ENCODE data around the gene MOV10L1. TPM values are rescaled to one million over a fixed set of nuclear protein-coding genes. Genes with fewer than 3 reads are reported as not detected.

The MOV10L1 gene
- polyA plus RNA-seq, 3 donors, result 0.18 to 0.35 TPM; not detected in 1

DNA sequence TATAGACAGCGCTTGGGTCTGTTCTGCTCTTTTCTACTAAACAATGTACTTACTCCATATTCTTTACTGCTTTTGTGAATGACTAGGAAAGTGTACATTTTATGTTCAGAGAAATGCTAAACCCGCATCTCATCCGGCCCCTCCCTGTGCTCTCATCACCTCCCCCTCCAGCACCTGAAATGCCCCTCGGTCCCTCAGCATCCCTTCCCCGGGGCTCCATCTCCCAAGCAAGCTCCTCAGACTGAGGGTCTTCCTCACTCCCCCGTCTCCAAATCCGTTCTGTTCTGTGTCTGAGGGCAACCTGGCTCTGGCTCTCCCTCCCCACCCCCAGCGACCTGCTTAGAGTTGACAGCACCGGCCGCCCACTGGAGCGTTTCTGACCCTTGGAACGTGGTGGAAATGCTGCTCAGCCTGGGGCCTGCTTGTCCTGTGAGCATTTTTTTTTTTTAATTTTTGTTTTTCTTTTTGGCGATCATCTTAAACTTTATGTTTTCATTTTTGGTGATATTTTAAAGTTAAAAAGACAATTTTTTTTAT lies 112.4 kb downstream of the MOV10L1 start:
- H3K27ac ChIP-seq (ENCODE audit: low read depth in 1 of 2, low read length in 2 of 2), result peak overlapping the region in 1 of 2 donors; percentile 48
- peaks cover 54% of the 10 kb centered on the region for H3K79me2 ChIP-seq (ENCODE audit: insufficient read depth, low read length)
- peaks cover 57 to 72% of the 10 kb centered on the region in 2 donors for H3K4me1 ChIP-seq (ENCODE audit: control insufficient read depth in 1 of 2, insufficient read depth in 2 of 2, low read length in 2 of 2)
- Mint-ChIP-seq H3K4me3 (peak overlapping the region; percentile 89 to 91), H3K27me3 (ENCODE audit: low read depth in 3 of 3) (peaks cover 0 to 2% (median 2%) of the 10 kb centered on the region in 3 donors), H3K9me3 (peaks cover 0 to 3% (median 0%) of the 10 kb centered on the region in 7 donors), H3K4me1 (peaks cover 53% of the 10 kb centered on the region), H3K36me3 (peaks cover 45 to 47% of the 10 kb centered on the region in 2 donors), H3K27ac (peak overlapping the region in 5 of 7 donors; percentile 36 to 58 (median 46))
- TF ChIP-seq, protein P1, sequence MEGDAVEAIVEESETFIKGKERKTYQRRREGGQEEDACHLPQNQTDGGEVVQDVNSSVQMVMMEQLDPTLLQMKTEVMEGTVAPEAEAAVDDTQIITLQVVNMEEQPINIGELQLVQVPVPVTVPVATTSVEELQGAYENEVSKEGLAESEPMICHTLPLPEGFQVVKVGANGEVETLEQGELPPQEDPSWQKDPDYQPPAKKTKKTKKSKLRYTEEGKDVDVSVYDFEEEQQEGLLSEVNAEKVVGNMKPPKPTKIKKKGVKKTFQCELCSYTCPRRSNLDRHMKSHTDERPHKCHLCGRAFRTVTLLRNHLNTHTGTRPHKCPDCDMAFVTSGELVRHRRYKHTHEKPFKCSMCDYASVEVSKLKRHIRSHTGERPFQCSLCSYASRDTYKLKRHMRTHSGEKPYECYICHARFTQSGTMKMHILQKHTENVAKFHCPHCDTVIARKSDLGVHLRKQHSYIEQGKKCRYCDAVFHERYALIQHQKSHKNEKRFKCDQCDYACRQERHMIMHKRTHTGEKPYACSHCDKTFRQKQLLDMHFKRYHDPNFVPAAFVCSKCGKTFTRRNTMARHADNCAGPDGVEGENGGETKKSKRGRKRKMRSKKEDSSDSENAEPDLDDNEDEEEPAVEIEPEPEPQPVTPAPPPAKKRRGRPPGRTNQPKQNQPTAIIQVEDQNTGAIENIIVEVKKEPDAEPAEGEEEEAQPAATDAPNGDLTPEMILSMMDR (IDR thresholded peaks at IDR 0.05), result no peak
- 86% methylated on average over 9 of the region's 13 CpGs for WGBS (ENCODE audit: insufficient coverage)
- peaks cover 56% of the 10 kb centered on the region for H4K20me1 ChIP-seq (ENCODE audit: insufficient read depth, low read length)
- intact Hi-C loops (cut with micrococcal nuclease), result loop anchor here in 1 of 2 donors (10.0 kb wide), 1 partner anchor 277 kb away; no protein-coding TSS in a partner anchor
- DNase-seq, result no peak
- H3K9ac ChIP-seq (ENCODE audit: insufficient read depth, low read length, poor library complexity, severe bottlenecking), result peak overlapping the region; percentile 88
- H2AFZ ChIP-seq (ENCODE audit: insufficient read depth, low read depth, low read length, poor library complexity, severe bottlenecking), result no peak overlapping the region
- H3K27me3 ChIP-seq (ENCODE audit: control insufficient read depth in 2 of 2, insufficient read depth in 2 of 2, low read length in 2 of 2), result no peaks in the 10 kb centered on the region
- no peaks in the 10 kb centered on the region for H3K9me3 ChIP-seq (replicated peaks in 1 of 2; ENCODE audit: control insufficient read depth in 1 of 2, insufficient read depth in 1 of 2, low read length in 2 of 2)
- H3K4me3 ChIP-seq (replicated peaks in 1 of 3; ENCODE audit: low read depth in 2 of 3, low read length in 3 of 3), result peak overlapping the region; percentile 53 to 82 (median 72)
- peak overlapping the region; percentile 89 for H3K4me2 ChIP-seq (replicated peaks; ENCODE audit: extremely low read depth, low read length, poor library complexity, severe bottlenecking)
- H3K36me3 ChIP-seq (replicated peaks in 1 of 2; ENCODE audit: control insufficient read depth in 1 of 2, insufficient read depth in 2 of 2, low read length in 2 of 2), result peaks cover 21 to 38% of the 10 kb centered on the region in 2 donors

DNA sequence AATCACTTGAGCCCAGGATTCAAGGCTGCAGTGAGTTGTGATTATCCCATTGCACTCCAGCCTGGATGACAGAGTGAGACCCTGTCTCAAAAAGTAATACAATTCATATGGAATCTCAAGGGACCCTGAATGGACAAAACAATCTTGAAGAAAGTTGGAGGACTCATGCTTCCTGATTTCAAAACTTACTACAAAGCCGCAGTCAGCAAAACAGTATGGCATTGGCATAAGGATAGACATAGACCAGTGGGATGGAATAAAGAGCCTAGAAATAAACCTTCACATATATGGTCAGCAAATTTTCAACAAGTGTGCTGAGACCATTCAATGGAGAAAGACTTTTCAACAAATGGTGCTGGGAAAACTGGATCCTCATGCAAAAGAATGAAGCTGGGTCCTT lies 113.5 kb downstream of the MOV10L1 start:
- Histone ChIP-seq H3K79me2 (ENCODE audit: insufficient read depth, low read length) (peaks cover 54% of the 10 kb centered on the region), H3K27ac (ENCODE audit: low read depth in 1 of 2, low read length in 2 of 2) (no peak overlapping the region), H3K27me3 (ENCODE audit: control insufficient read depth in 2 of 2, insufficient read depth in 2 of 2, low read length in 2 of 2) (no peaks in the 10 kb centered on the region), H4K20me1 (ENCODE audit: insufficient read depth, low read length) (peaks cover 63% of the 10 kb centered on the region), H2AFZ (ENCODE audit: insufficient read depth, low read depth, low read length, poor library complexity, severe bottlenecking) (no peak overlapping the region), H3K36me3 (replicated peaks in 1 of 2; ENCODE audit: control insufficient read depth in 1 of 2, insufficient read depth in 2 of 2, low read length in 2 of 2) (peaks cover 20 to 38% of the 10 kb centered on the region in 2 donors), H3K9me3 (replicated peaks in 1 of 2; ENCODE audit: control insufficient read depth in 1 of 2, insufficient read depth in 1 of 2, low read length in 2 of 2) (no peaks in the 10 kb centered on the region), H3K9ac (ENCODE audit: insufficient read depth, low read length, poor library complexity, severe bottlenecking) (no peak overlapping the region), H3K4me1 (ENCODE audit: control insufficient read depth in 1 of 2, insufficient read depth in 2 of 2, low read length in 2 of 2) (peaks cover 64 to 79% of the 10 kb centered on the region in 2 donors), H3K4me2 (replicated peaks; ENCODE audit: extremely low read depth, low read length, poor library complexity, severe bottlenecking) (no peak overlapping the region), H3K4me3 (replicated peaks in 1 of 3; ENCODE audit: low read depth in 2 of 3, low read length in 3 of 3) (no peak overlapping the region)
- H3K27me3 Mint-ChIP-seq (ENCODE audit: low read depth in 3 of 3), result peaks cover 0 to 2% (median 2%) of the 10 kb centered on the region in 3 donors
- peaks cover 60% of the 10 kb centered on the region for H3K4me1 Mint-ChIP-seq
- no peak for DNase-seq
- no peak overlapping the region for H3K4me3 Mint-ChIP-seq
- H3K27ac Mint-ChIP-seq, result peak overlapping the region in 1 of 7 donors; percentile 50
- peaks cover 47 to 48% of the 10 kb centered on the region in 2 donors for H3K36me3 Mint-ChIP-seq
- H3K9me3 Mint-ChIP-seq, result peaks cover 0 to 3% (median 0%) of the 10 kb centered on the region in 7 donors
- TF ChIP-seq, protein P1 (IDR thresholded peaks at IDR 0.05), result no peak
- intact Hi-C loops (cut with micrococcal nuclease), result loop anchor here in 1 of 2 donors (10.0 kb wide), 1 partner anchor 278 kb away; no protein-coding TSS in a partner anchor
- no CpG with 5 or more reads among the region's 1 CpG for WGBS (ENCODE audit: insufficient coverage)

Measured in CD14-positive monocyte (primary cell).